ENCODE results near the gene ATG4B. TPM values are rescaled to one million over a fixed set of nuclear protein-coding genes. Genes with fewer than 3 reads are reported as not detected.

ATG4B gene
- total RNA-seq, 1 experiment from 2014 or later = 24.1 TPM

DNA sequence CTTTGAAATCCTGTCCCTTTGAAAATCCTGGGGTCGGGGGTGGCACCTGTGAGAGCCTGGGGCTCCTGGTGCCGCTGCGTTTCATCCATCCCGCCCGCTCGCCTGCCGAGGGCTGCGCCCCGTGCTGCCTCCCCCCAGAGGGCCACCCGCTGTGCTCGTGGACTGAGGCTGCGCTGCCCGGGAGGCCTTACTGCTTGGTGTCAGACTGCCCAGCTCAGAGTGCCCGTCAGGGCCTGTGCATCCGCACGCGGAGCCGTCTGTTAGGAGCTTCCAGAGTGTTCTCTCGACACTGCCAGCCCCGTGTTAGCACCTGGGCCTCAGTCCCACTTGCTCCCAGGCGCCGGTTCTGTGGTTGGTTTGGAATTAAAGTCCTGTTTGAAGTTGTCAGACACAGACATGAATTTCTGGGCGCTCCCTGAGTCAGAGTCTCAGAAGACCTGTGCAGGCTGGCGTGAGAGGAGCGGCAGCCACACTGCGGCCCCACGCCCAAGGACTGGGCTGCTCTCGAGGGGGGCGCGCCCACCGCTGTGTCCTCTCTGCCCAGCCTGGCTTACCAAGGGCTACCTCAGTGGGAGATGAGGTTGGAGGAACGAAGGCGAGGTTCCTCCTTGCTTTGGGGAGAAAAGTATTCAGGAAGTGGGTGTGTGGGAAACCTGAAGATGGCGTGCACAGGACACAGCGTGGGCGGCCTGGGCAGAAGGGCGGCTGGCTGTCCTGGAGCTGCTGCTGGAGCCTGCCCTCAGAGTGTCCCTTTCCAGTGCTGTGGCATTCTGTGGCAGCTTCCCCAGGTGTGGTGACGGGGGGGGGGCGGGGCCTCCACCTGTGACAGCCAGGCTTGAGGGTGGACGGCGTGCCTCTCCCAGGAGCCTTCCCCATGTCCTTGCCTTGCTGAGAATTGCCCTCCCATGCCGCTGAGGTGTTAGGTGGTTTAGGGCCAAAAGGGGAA lies 35.0 kb downstream of the ATG4B start:
- in situ Hi-C loops (cut with HindIII; ENCODE audit: low pct_unique_long_range_greater_than_20kb, low sequenced_read_pairs) = no loop called here
- DNase-seq (ENCODE audit: low read depth, low spot score) = no peak

DNA sequence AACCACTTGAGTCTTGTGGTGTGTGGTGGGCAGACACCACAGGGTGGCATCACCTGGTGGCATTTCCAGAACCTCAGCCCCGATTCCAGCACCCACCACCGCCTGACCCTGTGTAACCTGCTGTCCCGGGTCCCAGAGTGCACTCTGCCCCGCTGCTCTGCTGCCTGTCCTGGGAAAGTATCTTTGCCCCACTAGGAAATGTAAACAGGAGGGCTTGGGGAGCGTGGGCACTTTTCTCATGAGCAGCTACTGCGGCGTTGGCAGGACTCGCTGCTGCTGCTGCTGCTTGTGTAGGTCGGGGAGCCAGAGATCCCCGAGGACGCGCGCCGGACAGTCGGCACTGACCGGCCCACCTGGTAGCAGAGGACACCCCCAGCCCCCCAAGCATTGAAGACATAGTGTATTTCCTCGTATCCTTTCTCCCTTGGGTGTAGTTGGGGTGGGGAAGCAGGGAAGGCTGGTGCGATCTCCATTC lies 35.7 kb downstream of the ATG4B start:
- no peak for DNase-seq (ENCODE audit: low read depth, low spot score)
- in situ Hi-C loops (cut with HindIII; ENCODE audit: low pct_unique_long_range_greater_than_20kb, low sequenced_read_pairs) = no loop called here

DNA sequence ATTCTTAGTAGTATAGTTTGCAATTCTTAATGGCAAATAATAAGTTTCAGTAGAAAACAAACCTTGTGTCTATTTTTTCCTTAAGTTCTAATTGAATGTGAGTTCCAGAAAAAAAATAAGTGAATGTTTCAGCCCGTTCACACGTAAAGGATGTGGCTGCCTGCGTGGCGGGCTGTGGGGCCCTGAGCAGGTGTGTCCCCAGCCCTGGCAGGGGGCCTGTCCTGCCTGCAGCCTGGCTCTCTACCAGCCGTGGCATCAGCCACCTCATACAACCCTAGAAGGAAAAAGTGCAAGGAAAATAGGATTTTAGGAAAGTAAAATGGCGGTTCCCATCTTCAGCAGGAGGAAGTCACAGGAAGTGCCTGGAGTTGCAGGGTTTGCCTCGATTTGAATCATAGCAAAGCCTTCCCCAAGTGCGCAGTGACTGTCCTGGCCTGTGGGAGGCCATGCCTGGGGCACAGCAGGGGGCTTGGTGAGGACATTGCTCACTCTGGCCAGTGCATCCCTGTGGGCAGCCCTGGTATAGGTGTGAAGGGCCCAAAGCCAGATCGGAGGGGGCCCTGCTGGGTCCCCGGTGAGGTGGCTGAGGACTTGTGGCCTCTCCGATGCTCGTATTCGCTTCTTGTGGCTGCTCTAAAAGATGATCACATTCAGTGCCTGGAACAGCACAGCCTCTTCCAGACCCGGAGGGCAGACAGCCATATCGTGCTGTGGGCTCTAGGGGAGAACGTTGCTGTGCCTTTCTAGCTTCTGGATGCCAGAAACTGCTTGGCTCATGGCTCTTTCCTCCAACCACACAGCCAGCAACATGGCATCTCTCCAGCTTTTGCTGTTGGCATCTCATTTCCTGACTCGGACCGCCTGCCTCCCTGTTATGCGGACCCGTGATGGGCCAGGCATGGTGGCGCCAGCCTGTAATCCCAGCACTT lies 36.6 kb downstream of the ATG4B start:
- in situ Hi-C loops (cut with HindIII; ENCODE audit: low pct_unique_long_range_greater_than_20kb, low sequenced_read_pairs) = no loop called here
- no peak for DNase-seq (ENCODE audit: low read depth, low spot score)

DNA sequence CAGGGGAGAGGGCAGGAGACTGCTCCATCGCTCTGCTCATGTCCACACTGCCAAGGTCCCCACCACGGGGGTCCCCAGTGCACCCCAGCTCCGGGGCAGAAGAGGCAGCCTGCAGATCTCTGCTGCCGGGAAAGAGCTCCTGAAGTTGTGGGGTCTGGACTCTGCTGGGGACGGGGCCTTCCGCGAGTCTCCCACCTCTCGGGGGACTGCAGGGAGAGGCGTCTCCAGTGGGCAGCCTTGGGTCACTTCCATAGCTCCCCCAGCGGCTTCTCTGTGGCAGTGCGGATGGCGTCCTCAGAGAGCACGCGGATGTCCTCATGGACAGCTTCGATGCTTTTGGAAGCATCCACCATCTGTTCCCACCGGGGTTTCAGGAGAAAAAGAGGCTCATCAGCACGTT lies 38.4 kb downstream of the ATG4B start:
- no peak for DNase-seq (ENCODE audit: low read depth, low spot score)

DNA sequence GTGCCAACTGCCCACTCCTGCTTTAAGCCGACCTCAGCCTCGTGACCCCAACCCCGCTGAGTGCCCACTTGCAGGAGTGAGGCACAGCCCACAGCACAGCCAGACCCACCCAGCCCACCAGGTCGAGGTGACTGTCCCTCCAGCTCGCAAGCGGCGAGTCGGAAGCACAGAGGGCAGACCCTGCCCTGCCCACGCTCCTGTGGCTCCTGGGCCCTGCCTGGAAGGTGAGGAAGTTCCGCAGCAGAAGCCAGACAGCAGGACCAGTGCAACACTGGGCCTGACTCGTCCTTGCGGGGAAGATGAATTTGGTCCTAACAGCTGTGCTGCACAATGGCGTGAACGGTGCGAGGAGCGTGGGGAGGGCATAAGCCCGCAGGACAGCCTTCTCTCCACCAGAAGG lies 39.2 kb downstream of the ATG4B start:
- in situ Hi-C loops (cut with HindIII; ENCODE audit: low pct_unique_long_range_greater_than_20kb, low sequenced_read_pairs) = no loop called here
- DNase-seq (ENCODE audit: low read depth, low spot score) = no peak

More for the DNA sequence above, 38.4 kb downstream of the ATG4B start:
- in situ Hi-C loops (cut with HindIII; ENCODE audit: low pct_unique_long_range_greater_than_20kb, low sequenced_read_pairs) = no loop called here

DNA sequence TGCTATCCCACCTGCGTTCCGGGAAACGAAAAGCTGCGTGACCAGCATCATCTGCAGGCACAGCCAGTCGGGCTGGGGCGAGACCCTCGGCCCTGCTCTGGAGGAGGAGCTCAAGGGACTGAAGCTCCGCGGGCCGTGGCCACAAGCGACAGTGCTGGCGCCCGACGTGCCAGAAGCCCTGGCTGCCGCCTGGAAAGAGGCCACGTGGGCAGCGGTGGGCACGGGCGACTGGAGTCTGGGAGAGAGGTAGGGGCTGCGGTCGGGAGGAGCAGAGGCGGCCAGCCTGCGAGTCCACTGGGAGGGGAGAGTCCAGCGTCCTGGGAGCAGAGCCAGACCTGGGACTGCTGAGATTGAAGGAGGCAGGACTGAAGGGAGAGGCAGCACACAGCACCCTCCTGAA lies 39.9 kb downstream of the ATG4B start:
- in situ Hi-C loops (cut with HindIII; ENCODE audit: low pct_unique_long_range_greater_than_20kb, low sequenced_read_pairs) = no loop called here
- DNase-seq (ENCODE audit: low read depth, low spot score) = no peak

DNA sequence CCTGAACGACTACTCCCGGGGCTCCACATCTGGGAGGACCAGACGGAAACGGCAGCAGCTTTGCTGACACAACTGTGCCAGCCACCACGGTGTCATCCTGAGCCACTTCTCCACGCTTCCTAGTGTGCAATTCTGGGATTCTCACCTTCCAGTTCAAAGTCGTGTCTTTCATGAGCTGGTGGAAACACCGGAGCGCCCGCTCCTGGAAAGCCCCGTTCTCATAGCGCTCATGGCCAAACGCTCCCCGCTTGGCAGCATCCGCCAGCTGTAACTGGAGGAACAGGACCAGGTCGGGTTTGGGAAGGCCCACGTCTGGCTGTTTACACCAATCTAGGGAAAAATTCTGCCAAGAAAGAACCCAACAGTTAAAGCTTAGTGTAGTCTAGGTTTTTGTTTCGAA lies 40.8 kb downstream of the ATG4B start:
- in situ Hi-C loops (cut with HindIII; ENCODE audit: low pct_unique_long_range_greater_than_20kb, low sequenced_read_pairs) = no loop called here
- DNase-seq (ENCODE audit: low read depth, low spot score) = no peak

DNA sequence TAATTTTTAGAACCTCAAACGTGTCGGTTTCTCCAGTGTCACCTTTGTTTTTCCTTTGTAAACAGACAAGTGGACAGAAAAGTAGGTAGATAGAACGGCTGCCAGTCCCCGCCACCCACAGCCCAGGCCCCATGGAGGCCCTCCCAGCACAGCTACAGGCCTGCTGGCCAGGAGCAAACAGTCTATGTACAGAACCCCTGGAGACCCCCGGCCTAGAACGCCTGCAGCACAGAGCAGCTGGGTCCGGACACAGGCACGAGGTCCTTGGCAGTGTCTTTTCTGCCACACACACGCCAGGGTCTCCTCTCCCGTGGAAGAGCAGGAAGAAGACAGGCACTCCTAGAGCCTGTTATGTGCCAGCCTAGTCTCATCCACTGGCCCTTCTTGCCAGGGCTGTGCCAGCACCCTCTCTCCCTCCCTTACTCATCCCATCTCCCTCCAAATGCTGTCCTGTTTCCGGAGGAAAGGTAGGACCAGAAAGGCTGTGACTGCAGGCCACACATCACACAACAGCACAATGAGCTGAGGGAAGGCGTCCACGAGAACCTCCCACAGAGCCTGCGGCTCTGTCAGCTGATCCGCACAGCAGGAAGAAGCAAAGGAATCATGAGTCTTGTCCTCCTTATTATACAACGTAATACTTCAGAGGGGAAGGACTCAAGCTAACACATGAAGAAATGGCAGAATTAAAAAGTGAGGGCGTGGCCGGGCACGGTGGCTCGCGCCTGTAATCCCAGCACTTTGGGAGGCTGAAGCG lies 41.5 kb downstream of the ATG4B start:
- DNase-seq (ENCODE audit: low read depth, low spot score) = peak; percentile 22
- in situ Hi-C loops (cut with HindIII; ENCODE audit: low pct_unique_long_range_greater_than_20kb, low sequenced_read_pairs) = no loop called here

DNA sequence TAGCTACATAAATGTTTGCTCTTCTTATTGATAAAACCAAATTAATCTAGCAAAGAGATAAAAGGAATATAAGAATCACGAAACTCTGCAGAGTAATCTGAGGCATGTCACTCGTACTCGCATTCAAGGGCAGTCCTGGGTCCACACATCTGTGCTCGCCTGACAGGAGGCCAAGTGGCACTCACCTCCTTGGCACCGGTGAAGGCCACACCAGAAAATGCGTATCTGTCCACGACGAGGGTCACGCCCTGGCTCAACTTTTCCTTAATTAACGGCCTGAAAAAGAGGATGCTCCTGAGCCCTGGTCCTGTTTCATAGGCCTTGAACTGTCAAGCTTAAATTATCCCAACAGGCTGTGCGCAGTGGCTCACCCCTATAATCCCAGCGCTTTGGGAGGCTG lies 42.6 kb downstream of the ATG4B start:
- in situ Hi-C loops (cut with HindIII; ENCODE audit: low pct_unique_long_range_greater_than_20kb, low sequenced_read_pairs) = no loop called here
- no peak for DNase-seq (ENCODE audit: low read depth, low spot score)

DNA sequence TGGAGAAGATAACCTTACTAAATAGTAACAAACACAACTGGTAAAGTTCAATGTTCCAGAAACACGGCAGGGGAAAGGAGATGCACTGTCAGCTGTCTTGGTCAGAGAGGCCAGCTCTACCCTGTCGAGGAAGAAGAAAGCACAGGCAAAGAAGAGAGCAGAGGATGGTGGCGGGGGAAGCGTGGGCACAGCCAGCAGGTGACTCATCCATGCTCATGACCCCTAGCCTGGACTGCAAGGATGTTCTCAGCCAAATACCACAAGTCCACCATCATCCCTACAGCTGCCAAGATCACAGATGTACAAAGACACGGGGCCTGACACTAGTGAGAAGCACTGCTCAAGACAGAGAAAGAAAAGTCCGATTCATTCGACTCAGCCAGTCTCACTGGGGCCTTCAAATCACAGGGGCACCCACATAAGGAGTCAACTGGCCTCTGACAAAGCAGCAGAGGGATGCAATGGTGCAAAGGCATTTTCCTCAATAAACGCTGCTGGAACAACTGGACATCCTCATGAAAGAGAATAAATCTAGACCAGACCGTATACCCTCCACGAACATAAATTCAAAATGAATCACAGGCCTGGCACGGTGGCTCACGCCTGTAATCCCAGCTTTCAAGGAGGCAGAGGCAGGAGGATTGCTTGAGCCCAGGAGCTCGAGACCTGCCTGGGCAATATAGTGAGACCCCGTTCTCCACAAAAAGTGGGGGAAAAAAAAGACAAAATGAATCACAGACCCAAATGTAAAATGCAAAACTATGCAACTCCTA lies 43.5 kb downstream of the ATG4B start:
- DNase-seq (ENCODE audit: low read depth, low spot score) = peak; percentile 22

DNA sequence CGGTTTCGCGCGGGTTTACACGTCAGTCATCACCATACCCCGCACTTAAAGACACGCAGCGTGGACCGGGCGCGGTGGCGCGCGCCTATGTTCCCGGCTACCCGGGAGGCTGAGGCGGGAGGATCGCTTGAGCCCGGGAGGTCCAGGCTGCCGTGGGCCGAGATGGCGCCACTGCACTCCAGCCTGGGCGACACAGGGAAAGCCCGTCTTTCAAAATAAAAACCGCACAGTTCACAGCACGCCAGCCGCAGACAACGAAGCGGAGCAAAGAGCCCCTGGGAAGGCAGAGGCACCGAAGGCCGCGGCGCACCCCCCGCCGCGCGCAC lies 48.8 kb downstream of the ATG4B start:
- in situ Hi-C loops (cut with HindIII; ENCODE audit: low pct_unique_long_range_greater_than_20kb, low sequenced_read_pairs) = no loop called here
- DNase-seq (ENCODE audit: low read depth, low spot score) = no peak

More for the DNA sequence above, 43.5 kb downstream of the ATG4B start:
- in situ Hi-C loops (cut with HindIII; ENCODE audit: low pct_unique_long_range_greater_than_20kb, low sequenced_read_pairs) = no loop called here

DNA sequence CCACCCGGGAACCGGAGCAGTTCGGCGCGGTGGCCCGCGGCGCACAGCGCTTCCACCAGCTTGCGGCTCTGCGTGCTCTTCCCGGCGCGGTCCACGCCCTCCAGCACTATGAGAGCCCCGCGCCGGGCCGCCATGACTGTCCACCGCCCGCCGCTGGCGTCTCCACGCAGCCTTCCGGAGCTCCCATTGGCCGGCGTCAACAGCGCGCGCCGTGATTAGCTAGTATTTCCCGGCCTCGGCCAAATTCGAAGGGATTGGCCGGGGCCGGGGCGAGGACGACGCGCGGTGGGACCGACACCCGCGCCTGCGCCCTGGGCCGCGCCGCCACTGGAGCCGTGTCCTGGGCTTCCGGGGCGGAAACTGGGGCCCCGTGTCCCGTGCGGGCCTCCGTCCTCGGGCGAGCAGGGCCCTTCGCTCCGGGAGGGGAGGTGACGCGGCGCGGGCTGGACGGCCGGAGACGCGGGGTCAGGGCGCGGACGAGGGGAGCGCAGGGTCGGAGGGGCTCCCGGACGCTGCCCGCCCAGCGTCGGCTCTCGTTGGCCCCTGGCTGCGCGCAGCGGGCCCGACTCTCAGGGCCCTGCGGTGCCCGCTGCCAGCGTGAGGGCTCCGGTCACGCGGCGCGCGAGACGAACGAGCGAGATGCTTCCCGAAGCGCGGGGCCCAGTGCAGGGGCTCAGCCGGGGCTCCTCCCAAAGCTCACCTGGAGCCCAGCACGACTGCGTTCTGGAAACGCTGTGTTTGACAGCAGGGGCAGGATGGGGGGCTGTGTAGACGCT lies 49.3 kb downstream of the ATG4B start, which contains the start of gene DTYMK:
Gene DTYMK (minus strand): TSS at position 166 of the 776 bp plus-strand sequence. CDS start 32 bp downstream, at position 134.
- in situ Hi-C loops (cut with HindIII; ENCODE audit: low pct_unique_long_range_greater_than_20kb, low sequenced_read_pairs) = no loop called here
- DNase-seq (ENCODE audit: low read depth, low spot score) = peak; percentile 94

DNA sequence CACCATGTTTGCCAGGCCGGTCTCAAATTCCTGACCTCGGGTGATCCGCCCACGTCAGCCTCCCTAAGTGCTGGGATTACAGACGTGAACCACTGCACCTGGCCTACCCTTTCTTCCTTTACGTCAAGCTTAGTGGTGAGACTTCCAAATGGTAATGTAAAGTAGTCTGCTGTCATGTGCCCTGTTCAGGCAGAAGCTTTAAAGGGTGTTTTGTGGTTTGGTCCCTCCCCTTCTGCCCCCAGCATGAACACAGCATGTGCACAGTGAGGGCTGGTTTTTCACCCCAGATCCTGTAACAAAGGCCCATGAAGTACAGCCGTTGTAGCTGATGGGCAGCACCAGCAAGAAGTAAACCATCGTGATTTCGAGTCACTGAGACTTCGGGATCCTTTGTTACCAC lies 51.8 kb downstream of the ATG4B start:
- in situ Hi-C loops (cut with HindIII; ENCODE audit: low pct_unique_long_range_greater_than_20kb, low sequenced_read_pairs) = no loop called here

DNA sequence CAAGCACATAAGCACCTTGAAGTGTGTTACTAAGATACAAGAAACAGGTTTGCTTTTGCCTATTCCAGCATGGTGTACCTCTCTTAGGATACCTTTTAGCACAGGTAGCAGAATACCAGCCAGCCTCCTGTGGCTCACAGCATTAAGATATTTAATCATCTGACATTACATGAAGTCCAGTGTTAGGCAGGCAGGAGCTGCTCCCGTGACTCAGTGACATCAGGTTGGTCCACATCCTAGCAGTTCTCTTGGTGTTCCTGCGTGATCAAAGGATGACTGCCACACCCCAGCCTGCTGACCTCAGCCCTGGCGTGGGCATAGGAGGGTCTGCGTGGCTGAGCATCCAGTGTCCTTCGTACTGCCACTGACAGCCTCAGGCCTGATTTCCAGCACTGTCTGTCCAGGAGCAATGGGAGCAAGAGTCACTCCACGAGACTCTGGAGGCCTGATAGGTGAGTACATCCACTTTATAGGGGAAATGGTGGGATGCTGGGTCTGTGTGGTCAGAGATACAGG lies 52.8 kb downstream of the ATG4B start:
- in situ Hi-C loops (cut with HindIII; ENCODE audit: low pct_unique_long_range_greater_than_20kb, low sequenced_read_pairs) = no loop called here
- no peak for DNase-seq (ENCODE audit: low read depth, low spot score)

More for the DNA sequence above, 51.8 kb downstream of the ATG4B start:
- DNase-seq (ENCODE audit: low read depth, low spot score) = no peak

DNA sequence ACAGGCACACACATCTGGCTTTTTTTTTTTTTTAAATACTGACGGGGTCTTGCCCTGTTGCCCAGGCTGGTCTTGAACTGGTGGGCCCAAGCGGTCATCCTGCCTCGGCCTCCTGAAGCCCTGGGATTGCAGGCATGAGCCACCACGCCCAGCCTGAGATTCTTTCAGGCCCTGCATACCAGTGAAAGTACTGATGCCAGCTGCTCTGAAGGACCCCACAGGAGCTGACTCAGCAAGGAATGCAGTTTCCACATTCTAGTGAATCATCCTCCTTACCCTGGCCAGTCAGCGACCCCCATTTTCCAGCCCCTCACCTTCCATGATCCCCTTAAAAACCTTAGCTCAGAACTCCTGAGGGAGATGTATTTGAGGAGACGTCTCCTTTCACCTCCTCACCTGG lies 55.0 kb downstream of the ATG4B start:
- DNase-seq (ENCODE audit: low read depth, low spot score) = no peak

DNA sequence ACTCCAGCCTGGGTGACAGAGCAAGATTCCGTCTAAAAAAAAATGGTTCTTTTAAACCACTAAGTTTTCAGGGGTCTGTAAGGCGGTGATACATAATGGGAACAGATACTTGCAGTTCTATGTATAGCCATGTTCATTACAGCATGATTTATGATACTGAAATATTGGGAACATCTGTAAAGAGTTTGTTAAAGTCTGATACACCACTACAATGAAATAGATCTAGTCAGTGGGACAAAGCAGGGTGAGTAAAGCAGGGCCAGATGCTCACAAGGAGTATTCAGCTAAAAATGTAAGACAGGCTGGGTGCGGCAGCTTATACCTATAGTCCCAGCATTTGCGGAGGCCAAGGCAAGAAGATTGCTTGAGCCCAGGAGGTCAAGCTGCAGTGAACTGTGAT lies 58.2 kb downstream of the ATG4B start:
- in situ Hi-C loops (cut with HindIII; ENCODE audit: low pct_unique_long_range_greater_than_20kb, low sequenced_read_pairs) = no loop called here

More for the DNA sequence above, 55.0 kb downstream of the ATG4B start:
- in situ Hi-C loops (cut with HindIII; ENCODE audit: low pct_unique_long_range_greater_than_20kb, low sequenced_read_pairs) = no loop called here

More for the DNA sequence above, 58.2 kb downstream of the ATG4B start:
- DNase-seq (ENCODE audit: low read depth, low spot score) = no peak

Data from SK-MEL-5 (cell line).